Epithelial cell of esophagus (primary cell): ENCODE data around the gene RASGRP2.
A peak's percentile ranks its signal among the peaks of the same experiment; 100 is the strongest.

ENCODE experiments used
- DNase-seq: peaks from one replicate; pipeline ENCODE4 v3.0.0; 2010; ENCODE audit warnings: low read depth
- H3K4me3 ChIP-seq: 2 replicates; pipeline ENCODE4 v1.5.1; 2011; ENCODE audit warnings: mild to moderate bottlenecking, low read length, control low read depth
- TF ChIP-seq, protein P1 (sequence below): IDR thresholded peaks from 2 replicates; pipeline ENCODE4 v1.5.1; 2011; ENCODE audit warnings: low read depth, mild to moderate bottlenecking, low read length, control low read depth, inconsistent platforms; ENCODE audit not compliant: insufficient read depth; ENCODE audit errors: missing control alignments

Gene RASGRP2

GRCh38 chr11:64692764-64693331 is 51.1 kb downstream of the RASGRP2 start:
- no peak for DNase-seq
- TF ChIP-seq, protein P1, sequence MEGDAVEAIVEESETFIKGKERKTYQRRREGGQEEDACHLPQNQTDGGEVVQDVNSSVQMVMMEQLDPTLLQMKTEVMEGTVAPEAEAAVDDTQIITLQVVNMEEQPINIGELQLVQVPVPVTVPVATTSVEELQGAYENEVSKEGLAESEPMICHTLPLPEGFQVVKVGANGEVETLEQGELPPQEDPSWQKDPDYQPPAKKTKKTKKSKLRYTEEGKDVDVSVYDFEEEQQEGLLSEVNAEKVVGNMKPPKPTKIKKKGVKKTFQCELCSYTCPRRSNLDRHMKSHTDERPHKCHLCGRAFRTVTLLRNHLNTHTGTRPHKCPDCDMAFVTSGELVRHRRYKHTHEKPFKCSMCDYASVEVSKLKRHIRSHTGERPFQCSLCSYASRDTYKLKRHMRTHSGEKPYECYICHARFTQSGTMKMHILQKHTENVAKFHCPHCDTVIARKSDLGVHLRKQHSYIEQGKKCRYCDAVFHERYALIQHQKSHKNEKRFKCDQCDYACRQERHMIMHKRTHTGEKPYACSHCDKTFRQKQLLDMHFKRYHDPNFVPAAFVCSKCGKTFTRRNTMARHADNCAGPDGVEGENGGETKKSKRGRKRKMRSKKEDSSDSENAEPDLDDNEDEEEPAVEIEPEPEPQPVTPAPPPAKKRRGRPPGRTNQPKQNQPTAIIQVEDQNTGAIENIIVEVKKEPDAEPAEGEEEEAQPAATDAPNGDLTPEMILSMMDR: no peak
- H3K4me3 ChIP-seq: no peak overlapping the region

DNA sequence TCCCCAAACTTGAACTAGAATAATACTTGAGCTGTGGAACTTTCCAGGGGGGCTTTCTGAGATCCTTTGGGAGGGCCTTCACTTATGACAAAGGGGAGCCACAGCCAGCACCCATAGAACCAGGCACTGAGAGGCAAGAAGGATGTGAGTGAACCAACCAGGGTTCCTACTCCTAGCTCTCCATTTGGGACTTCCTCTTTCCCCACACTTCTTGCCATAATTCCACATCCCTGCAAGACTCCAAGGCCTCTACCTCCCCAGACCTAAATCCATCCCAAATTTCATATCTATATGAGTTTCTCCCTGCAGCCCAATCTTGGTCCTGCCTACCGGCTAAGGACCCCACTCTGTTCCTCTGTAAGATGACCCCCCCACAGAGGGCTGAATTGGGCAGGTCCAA is 52.4 kb downstream of the RASGRP2 start:
- no peak overlapping the region for H3K4me3 ChIP-seq
- TF ChIP-seq, protein P1: no peak
- DNase-seq: no peak

DNA sequence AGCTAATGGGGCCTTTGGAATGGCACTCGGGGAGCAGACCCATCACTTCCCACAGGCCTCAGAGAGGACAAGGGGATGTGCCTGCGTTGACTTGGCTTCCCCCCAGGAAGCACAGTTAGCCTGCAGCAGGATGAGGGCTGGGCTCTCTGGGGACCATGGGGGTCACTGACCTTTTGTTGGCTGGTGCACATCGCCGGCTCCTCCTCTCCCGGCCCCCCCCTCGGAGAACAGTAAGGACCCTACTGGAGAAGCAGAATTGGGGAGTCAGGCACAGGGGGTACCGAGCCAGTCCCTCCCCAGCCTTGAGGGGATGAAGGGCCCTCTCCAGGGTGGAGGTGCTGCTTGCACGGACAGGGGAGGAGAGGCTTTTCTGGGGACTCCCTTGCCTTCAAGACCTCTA is 53.7 kb downstream of the RASGRP2 start:
- TF ChIP-seq, protein P1: no peak
- no peak for DNase-seq
- no peak overlapping the region for H3K4me3 ChIP-seq

GRCh38 chr11:64688534-64688982 is 55.4 kb downstream of the RASGRP2 start:
- peak; percentile 81 for DNase-seq
- H3K4me3 ChIP-seq: no peak overlapping the region
- TF ChIP-seq, protein P1: peak; percentile 84

- no peak for DNase-seq
- no peak overlapping the region for H3K4me3 ChIP-seq
- TF ChIP-seq, protein P1: no peak
Measured at GRCh38 chr11:64687643-64688533, 56.1 kb downstream of the RASGRP2 start.

GRCh38 chr11:64687204-64687603 is 56.7 kb downstream of the RASGRP2 start:
- DNase-seq: no peak
- H3K4me3 ChIP-seq: no peak overlapping the region

More at GRCh38 chr11:64687204-64687603, 56.7 kb downstream of the RASGRP2 start:
- TF ChIP-seq, protein P1: no peak
